ENCODE results near the gene PAPOLB. TPM values are rescaled to one million over a fixed set of nuclear protein-coding genes. Genes with fewer than 3 reads are reported as not detected.

Gene PAPOLB
- total and polyA plus RNA-seq, 2 of the 8 experiments (the other 6 are each of a cell fraction or from before 2014, with no cell fraction given): 0.02 to 0.15 TPM

DNA sequence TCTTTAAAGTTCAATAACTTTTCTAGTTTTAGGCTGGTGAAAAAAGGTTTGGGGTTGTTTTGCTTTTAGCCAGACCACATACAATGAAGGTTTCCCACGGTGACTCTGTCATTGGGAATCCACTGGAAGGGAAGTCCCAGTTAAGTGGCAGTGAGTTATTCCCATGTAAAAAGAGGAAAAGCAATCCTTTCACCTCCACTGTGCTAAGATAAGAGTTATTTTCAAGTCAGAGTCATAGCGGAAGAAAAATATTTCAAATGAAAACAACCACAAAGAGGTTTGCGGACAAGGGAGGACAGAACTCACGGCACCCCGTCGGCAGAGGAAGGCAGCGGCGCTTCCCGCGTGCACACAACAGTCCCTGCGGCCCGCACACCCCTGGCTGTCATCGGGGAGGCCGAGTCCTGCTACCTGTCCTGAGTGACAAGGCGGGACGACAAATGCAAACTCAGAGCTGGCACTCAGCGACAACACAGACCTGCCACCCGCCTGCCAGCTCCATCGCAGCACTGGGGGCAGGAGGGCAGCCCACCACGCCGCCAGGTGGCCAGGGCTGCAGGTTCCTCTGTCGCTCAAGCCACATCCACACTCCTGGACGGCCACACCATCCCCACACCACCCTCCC, 9.3 kb upstream of the PAPOLB start:
- no peak overlapping the region for H3K4me3 ChIP-seq (ENCODE audit: extremely low read depth in 1 of 4, insufficient read depth in 2 of 4, low read depth in 3 of 4, low read length in 4 of 4)
- H3K4ac ChIP-seq (replicated peaks; ENCODE audit: insufficient read length, low read depth, low read length): no peak overlapping the region
- no peaks in the 10 kb centered on the region for H3K79me1 ChIP-seq (ENCODE audit: low read depth, low read length)
- H2BK12ac ChIP-seq (ENCODE audit: low read depth, low read length): no peak overlapping the region
- H3K36me3 ChIP-seq (ENCODE audit: control insufficient read depth in 2 of 4, insufficient read depth in 4 of 4, low read length in 3 of 4): no peaks in the 10 kb centered on the region
- ChIA-PET CTCF (ENCODE audit: partially characterized antibody) (interaction anchor here (0.7 kb wide), 1 partner anchor 13 kb away, joined by 3 read pairs; no protein-coding TSS in a partner anchor), POLR2A (ENCODE audit: partially characterized antibody) (no interaction called here)
- H2BK5ac ChIP-seq (ENCODE audit: low read depth, low read length): no peak overlapping the region
- peak overlapping the region in 1 of 2 experiments; percentile 28; a peak in 1 of 4 replicates for H3K4me2 ChIP-seq (ENCODE audit: insufficient read depth in 1 of 2, low read depth in 2 of 2, low read length in 2 of 2)
- H3K4me1 ChIP-seq (replicated peaks in 1 of 4; ENCODE audit: control insufficient read depth in 3 of 4, insufficient read depth in 4 of 4, low read length in 3 of 4): peaks cover 0 to 10% (median 4%) of the 10 kb centered on the region in 4 experiments; a peak in 2 of 7 replicates
- 90% methylated on average over 23 of the region's 23 CpGs; no CpG with 5 or more reads in 1 of the 2 experiments for WGBS, 2 experiments (ENCODE audit: extremely low coverage in 1 of 2, insufficient coverage in 1 of 2, insufficient read length in 1 of 2, insufficient replicate concordance in 2 of 2, low coverage in 1 of 2, low lambda C conversion rate in 2 of 2, missing lambda C conversion rate in 1 of 2)
- DNase-seq (ENCODE audit: low read depth in 1 of 2, low spot score in 2 of 2): no peak
- H3K23me2 ChIP-seq (ENCODE audit: low read depth, low read length): no peaks in the 10 kb centered on the region
- no peak for FAIRE-seq
- no peak overlapping the region for H3K9ac ChIP-seq (replicated peaks in 1 of 4; ENCODE audit: extremely low read depth in 1 of 4, low read depth in 3 of 4, low read length in 3 of 4)
- H2AK5ac ChIP-seq (ENCODE audit: low read depth, low read length): no peak overlapping the region
- H3K14ac ChIP-seq (ENCODE audit: insufficient read length): no peak overlapping the region
- H3K23ac ChIP-seq (ENCODE audit: insufficient read length): no peak overlapping the region
- no peaks in the 10 kb centered on the region for H3K79me2 ChIP-seq (ENCODE audit: control insufficient read depth in 1 of 2, insufficient read depth in 2 of 2, low read length in 2 of 2)
- H4K20me1 ChIP-seq (replicated peaks in 1 of 2; ENCODE audit: control insufficient read depth in 1 of 2, insufficient read depth in 2 of 2, low read length in 2 of 2): no peaks in the 10 kb centered on the region
- no peak overlapping the region for H2AFZ ChIP-seq (ENCODE audit: low read length)
- no peak overlapping the region for H4K5ac ChIP-seq (ENCODE audit: insufficient read length, low read depth, low read length)
- no peaks in the 10 kb centered on the region for H3K27me3 ChIP-seq (replicated peaks in 1 of 4; ENCODE audit: control insufficient read depth in 3 of 4, extremely low read depth in 1 of 4, insufficient read depth in 3 of 4, low read length in 3 of 4)
- no peak overlapping the region for H2BK15ac ChIP-seq (ENCODE audit: low read length)
- no peak overlapping the region for H3K56ac ChIP-seq (replicated peaks; ENCODE audit: insufficient read length, low read depth, low read length)
- no peak overlapping the region for H3K18ac ChIP-seq (ENCODE audit: extremely low read depth, low read length)
- H4K8ac ChIP-seq (ENCODE audit: extremely low read depth, insufficient read depth, low read length): peak overlapping the region; percentile 35; the same call in 1 of the 2 replicates
- H2BK120ac ChIP-seq (replicated peaks; ENCODE audit: low read depth, low read length): no peak overlapping the region
- H3K9me3 ChIP-seq (ENCODE audit: insufficient read depth in 2 of 2, low read depth in 1 of 2, low read length in 1 of 2): no peaks in the 10 kb centered on the region
- no peak overlapping the region for H4K91ac ChIP-seq (replicated peaks; ENCODE audit: insufficient read length, low read length)
- H2BK20ac ChIP-seq (ENCODE audit: low read length): no peak overlapping the region
- no peak overlapping the region for H3K27ac ChIP-seq (ENCODE audit: low read depth, low read length)
- TF ChIP-seq KDM5A (IDR thresholded peaks at IDR 0.05; ENCODE audit: low read length) (no peak), RFX5 (IDR thresholded peaks at IDR 0.05; ENCODE audit: borderline replicate concordance, low read depth, low read length) (no peak), ASH2L (IDR thresholded peaks at IDR 0.05; ENCODE audit: low read length) (no peak), NANOG (IDR thresholded peaks at IDR 0.05; ENCODE audit: insufficient read depth, low read depth, low read length, poor library complexity, severe bottlenecking) (no peak), BCL11A (IDR thresholded peaks at IDR 0.05; ENCODE audit: low read depth in 2 of 2, low read length in 2 of 2) (no peak), ZNF274 (IDR thresholded peaks at IDR 0.05; ENCODE audit: borderline replicate concordance, extremely low read depth, low read length) (no peak), EP300 (IDR thresholded peaks at IDR 0.05; ENCODE audit: borderline replicate concordance in 1 of 2, low read depth in 2 of 2, low read length in 2 of 2) (no peak), MAFK (IDR thresholded peaks at IDR 0.05; ENCODE audit: low read depth, low read length) (no peak), EGR1 (IDR thresholded peaks at IDR 0.05; ENCODE audit: borderline replicate concordance, low read depth, low read length) (no peak), BRCA1 (IDR thresholded peaks at IDR 0.05; ENCODE audit: low read depth, low read length) (no peak), GTF2F1 (IDR thresholded peaks at IDR 0.05; ENCODE audit: borderline replicate concordance, low read depth, low read length) (no peak)
- TF ChIP-seq, protein P1, sequence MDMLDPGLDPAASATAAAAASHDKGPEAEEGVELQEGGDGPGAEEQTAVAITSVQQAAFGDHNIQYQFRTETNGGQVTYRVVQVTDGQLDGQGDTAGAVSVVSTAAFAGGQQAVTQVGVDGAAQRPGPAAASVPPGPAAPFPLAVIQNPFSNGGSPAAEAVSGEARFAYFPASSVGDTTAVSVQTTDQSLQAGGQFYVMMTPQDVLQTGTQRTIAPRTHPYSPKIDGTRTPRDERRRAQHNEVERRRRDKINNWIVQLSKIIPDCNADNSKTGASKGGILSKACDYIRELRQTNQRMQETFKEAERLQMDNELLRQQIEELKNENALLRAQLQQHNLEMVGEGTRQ (IDR thresholded peaks at IDR 0.05; ENCODE audit: low read length): no peak

Data from H1 (cell line).